Ishikawa (cell line): ENCODE data around the gene DNAH9.

ENCODE experiments used
- CEBPB ChIP-seq: IDR thresholded peaks from 2 replicates; pipeline ENCODE4 v1.6.1; 2012
- CREB1 ChIP-seq: IDR thresholded peaks from 2 replicates; pipeline ENCODE4 v1.6.1; 2012; ENCODE audit warnings: low read depth
- EGR1 ChIP-seq: IDR thresholded peaks from 2 replicates; pipeline ENCODE4 v1.6.1; 2012
- EP300 ChIP-seq: IDR thresholded peaks from 2 replicates; pipeline ENCODE4 v1.6.1; 2012; ENCODE audit warnings: borderline replicate concordance
- FOXM1 ChIP-seq: IDR thresholded peaks from 2 replicates; pipeline ENCODE4 v1.6.1; 2012; ENCODE audit warnings: low read depth, borderline replicate concordance
- MAX ChIP-seq: IDR thresholded peaks from 2 replicates; pipeline ENCODE4 v1.6.1; 2012
- NFIC ChIP-seq: IDR thresholded peaks from 2 replicates; pipeline ENCODE4 v1.6.1; 2012
- RAD21 ChIP-seq: IDR thresholded peaks from 2 replicates; pipeline ENCODE4 v1.6.1; 2012; ENCODE audit warnings: low read depth
- REST ChIP-seq: IDR thresholded peaks from 2 replicates; pipeline ENCODE4 v1.6.1; 2012; ENCODE audit warnings: low read depth, mild to moderate bottlenecking
- TAF1 ChIP-seq: IDR thresholded peaks from 2 replicates; pipeline ENCODE4 v1.6.1; 2012; ENCODE audit warnings: low read depth, mild to moderate bottlenecking
- TCF12 ChIP-seq: IDR thresholded peaks from 2 replicates; pipeline ENCODE4 v1.6.1; 2012; ENCODE audit warnings: low read depth
- TEAD4 ChIP-seq: IDR thresholded peaks from 2 replicates; pipeline ENCODE4 v1.6.1; 2012
- USF1 ChIP-seq: IDR thresholded peaks from 2 replicates; pipeline ENCODE4 v1.6.1; 2012
- YY1 ChIP-seq: IDR thresholded peaks from 2 replicates; pipeline ENCODE4 v1.6.1; 2012; ENCODE audit warnings: low read depth
- ZBTB7A ChIP-seq: IDR thresholded peaks from 2 replicates; pipeline ENCODE4 v1.6.1; 2012; ENCODE audit warnings: low read depth

Gene DNAH9

GRCh38 chr17:11816409-11816808 lies 218.1 kb downstream of the DNAH9 start:
- TF ChIP-seq RAD21 (no peak), TAF1 (no peak), CEBPB (no peak), EGR1 (no peak), REST (no peak), YY1 (no peak), ZBTB7A (no peak), EP300 (no peak), FOXM1 (no peak)

- TF ChIP-seq ZBTB7A = no peak
- TF ChIP-seq TEAD4 = no peak
- TF ChIP-seq EP300 = no peak
- TF ChIP-seq RAD21 = no peak
Measured at GRCh38 chr17:11823862-11824261, 225.6 kb downstream of the DNAH9 start.

GRCh38 chr17:11825572-11826209 lies 227.4 kb downstream of the DNAH9 start:
- no peak for TF ChIP-seq EGR1
- TF ChIP-seq EP300 = no peak
- no peak for TF ChIP-seq TEAD4
- TF ChIP-seq FOXM1 = no peak
- TF ChIP-seq RAD21 = no peak
- no peak for TF ChIP-seq ZBTB7A
- TF ChIP-seq NFIC = no peak
- no peak for TF ChIP-seq MAX
- TF ChIP-seq TCF12 = no peak
- no peak for TF ChIP-seq TAF1
- TF ChIP-seq REST = no peak
- TF ChIP-seq CEBPB = no peak
- TF ChIP-seq CREB1 = no peak
- no peak for TF ChIP-seq USF1

GRCh38 chr17:11832401-11833137 lies 234.3 kb downstream of the DNAH9 start:
- TF ChIP-seq FOXM1 = no peak
- TF ChIP-seq NFIC = no peak
- no peak for TF ChIP-seq EP300
- no peak for TF ChIP-seq CEBPB
- TF ChIP-seq CREB1 = no peak
- no peak for TF ChIP-seq TEAD4
- no peak for TF ChIP-seq USF1
- no peak for TF ChIP-seq RAD21
- no peak for TF ChIP-seq ZBTB7A
- no peak for TF ChIP-seq EGR1
- no peak for TF ChIP-seq TAF1
- TF ChIP-seq TCF12 = no peak
- no peak for TF ChIP-seq MAX
- TF ChIP-seq REST = no peak
